ENCODE measurements around the gene MARCHF6. TPM values are rescaled to one million over a fixed set of nuclear protein-coding genes. Genes with fewer than 3 reads are reported as not detected.

Gene MARCHF6
- total RNA-seq, 2 donors from 2014 or later = 140 to 160 TPM

GRCh38 chr5:10320793-10321192 is 32.7 kb upstream of the MARCHF6 start:
- no peak for DNase-seq
- no peak for ATAC-seq
- intact Hi-C loops (cut with DNase I) = no loop called here

DNA sequence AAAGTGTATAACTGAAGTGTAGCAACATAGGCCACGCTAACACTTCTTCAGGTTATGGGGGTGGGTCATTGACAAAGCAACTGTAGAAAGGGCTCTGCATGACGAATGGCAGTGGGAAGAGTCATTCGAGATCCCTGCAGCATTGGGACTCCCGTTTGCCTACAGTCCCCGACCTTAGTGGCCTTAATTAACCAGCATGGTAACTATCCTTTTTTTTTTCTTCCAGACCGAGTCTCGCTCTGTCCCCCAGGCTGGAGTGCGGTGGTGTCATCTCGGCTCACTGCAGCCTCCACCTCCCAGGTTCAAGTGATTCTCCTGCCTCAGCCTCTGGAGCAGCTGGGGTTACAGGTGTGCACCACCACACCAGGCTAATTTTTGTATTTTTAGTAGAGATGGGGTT is 31.6 kb upstream of the MARCHF6 start:
- DNase-seq (no peak), ATAC-seq (no peak)
- intact Hi-C loops (cut with DNase I) = no loop called here

- intact Hi-C loops (cut with DNase I) = no loop called here
- no peak for ATAC-seq
- DNase-seq = no peak
Observed at GRCh38 chr5:10323588-10324488, 29.7 kb upstream of the MARCHF6 start.

- intact Hi-C loops (cut with DNase I) = no loop called here
- no peak for DNase-seq
- no peak for ATAC-seq
Observed at GRCh38 chr5:10324518-10325370, 28.8 kb upstream of the MARCHF6 start.

- DNase-seq (no peak), ATAC-seq (no peak)
- intact Hi-C loops (cut with DNase I) = no loop called here
Observed at GRCh38 chr5:10328323-10328722, 25.2 kb upstream of the MARCHF6 start.

- intact Hi-C loops (cut with DNase I) = no loop called here
- ATAC-seq (no peak), DNase-seq (no peak)
Observed at GRCh38 chr5:10329446-10329819, 24.1 kb upstream of the MARCHF6 start.

DNA sequence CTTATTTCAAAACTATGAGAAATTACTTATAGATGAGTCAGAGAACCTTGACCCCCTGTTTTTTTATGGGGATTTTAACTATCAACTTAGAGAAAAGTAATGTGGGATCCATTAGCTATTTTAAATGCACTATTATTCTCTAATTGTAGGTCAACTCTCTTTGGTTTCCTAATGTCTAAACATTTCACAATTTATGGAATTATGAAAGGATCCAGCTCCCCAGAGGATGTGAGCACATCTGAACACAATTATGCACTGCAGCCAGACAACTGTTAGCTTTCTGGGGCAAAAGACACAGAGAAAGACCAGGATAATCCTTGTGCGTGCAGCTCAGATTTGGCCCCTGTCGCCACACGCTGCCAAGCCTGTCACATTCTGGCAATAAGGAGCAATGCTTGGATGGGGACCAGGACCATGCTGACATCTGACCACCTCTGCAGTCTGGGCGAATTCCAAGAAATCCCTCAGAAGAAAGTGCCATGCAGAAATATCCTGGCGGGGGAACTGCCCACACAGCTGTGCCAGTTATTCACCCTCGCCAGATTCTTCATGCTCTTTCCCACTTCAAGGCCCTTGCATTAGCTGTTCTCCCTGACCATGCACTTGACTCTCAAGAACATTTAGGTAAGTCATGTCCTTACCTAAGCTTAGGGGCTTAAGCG is 23.5 kb upstream of the MARCHF6 start:
- ATAC-seq = peak; percentile 45 to 56
- DNase-seq = peak; percentile 42
- intact Hi-C loops (cut with DNase I) = no loop called here

- peak in 1 of 2 donors; percentile 3 for ATAC-seq
- DNase-seq = no peak
- intact Hi-C loops (cut with DNase I) = no loop called here
Observed at GRCh38 chr5:10330511-10331230, 22.8 kb upstream of the MARCHF6 start.

DNA sequence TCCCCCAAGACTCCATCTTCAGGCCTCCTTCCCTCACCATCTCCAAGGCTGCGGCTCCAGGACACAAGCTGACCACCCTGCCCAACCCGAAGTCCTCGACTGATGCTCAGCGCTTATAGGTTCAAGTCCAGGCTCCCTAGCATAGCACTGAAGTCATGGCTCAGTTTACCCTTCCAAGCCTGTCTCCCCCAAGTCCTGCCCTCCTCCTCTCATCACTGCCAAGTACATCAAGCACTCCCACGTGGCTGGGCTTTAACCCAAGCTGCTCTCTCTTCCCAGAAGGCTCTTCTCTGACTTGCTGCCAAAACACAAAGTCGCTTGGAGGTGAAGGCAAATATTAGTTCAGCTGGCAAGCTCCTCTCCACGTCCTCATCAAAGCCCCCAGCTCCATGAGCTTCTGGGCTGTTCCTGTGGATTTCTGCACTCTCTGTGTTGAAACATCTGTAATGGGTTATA is 22.1 kb upstream of the MARCHF6 start:
- DNase-seq (peak; percentile 74), ATAC-seq (peak; percentile 69 to 80)
- intact Hi-C loops (cut with DNase I) = no loop called here

- intact Hi-C loops (cut with DNase I) = no loop called here
- no peak for ATAC-seq
- no peak for DNase-seq
Observed at GRCh38 chr5:10332301-10332700, 21.2 kb upstream of the MARCHF6 start.

DNA sequence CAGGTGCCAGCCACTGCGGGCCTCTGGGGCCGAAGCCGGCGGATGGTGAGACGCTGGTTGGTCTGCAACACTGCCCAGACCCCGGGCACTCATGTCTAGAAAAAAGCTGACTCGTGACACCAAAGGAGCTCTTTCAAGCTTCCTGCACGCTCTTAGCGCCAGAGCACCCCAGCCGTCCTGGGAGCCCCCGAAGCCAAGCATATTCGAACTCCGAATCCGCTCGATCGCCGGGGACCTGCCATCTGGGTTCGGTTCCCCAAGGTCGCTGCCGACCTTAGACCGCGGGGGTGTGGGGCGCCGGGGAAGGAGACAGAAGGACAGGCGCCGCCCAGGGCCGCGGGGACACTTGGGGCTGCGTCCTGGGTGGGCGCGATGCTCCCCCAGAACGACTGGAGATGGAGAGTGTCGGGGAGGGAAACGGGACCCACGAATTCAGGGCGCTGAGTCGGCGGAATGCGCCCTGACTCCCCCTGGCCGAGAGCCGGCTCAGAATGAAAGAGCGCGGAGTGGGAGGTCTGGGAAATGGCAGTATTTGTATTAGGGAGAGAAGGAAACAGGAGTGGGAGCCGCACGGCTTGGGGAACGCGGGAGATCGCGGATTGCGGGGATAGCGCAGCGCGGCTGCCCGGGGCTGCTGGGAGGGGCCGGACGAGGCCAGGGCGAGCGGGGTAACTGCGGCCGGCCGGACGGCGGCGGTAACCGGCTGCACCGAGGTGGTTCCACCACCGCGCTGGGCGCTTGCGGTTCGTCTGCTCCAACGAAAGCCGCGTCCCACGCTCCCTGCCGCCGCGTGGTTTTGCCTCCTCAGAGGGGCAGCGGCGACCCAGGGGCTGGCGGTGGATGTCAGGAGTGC is 20.1 kb upstream of the MARCHF6 start:
- intact Hi-C loops (cut with DNase I) = no loop called here
- DNase-seq (peak; percentile 57), ATAC-seq (peak; percentile 33 to 71)

GRCh38 chr5:10334831-10335230 is 18.7 kb upstream of the MARCHF6 start:
- intact Hi-C loops (cut with DNase I) = no loop called here
- DNase-seq (no peak), ATAC-seq (no peak)

DNA sequence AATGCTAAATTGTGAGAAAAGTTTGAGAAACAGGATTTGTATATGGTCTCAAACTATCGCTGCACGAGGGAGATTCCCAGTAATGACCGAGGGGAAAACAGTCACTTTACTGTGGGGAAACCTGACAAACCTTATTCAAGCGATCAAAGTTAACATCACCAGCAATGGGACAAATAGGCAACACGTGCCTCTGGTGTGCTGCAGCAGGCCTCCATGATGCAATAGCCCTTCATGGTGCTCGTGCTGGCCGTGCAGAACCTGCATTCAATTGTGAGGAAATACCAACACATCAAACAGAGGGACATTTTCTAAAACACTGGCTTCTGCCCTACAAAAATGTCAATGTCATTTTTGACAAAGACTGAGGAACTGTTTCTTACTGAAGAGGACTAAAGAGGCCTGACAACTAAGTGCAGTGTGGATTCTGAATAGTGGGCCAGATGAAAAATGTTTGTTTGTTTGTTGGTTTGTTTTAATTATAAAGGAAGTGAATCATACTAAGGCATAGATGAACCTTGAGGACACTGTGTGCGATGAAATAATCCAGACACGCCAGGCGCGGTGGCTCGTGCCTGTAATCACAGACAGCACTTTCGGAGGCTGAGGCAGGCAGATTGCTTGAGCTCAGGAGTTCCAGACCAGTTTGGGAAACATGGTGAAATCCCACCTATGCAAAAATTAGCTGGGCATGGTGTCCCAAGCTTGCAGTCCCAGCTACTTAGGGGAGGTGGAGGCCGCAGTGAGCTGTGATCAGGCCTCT is 17.6 kb upstream of the MARCHF6 start:
- intact Hi-C loops (cut with DNase I) = no loop called here
- ATAC-seq = no peak
- DNase-seq = no peak

DNA sequence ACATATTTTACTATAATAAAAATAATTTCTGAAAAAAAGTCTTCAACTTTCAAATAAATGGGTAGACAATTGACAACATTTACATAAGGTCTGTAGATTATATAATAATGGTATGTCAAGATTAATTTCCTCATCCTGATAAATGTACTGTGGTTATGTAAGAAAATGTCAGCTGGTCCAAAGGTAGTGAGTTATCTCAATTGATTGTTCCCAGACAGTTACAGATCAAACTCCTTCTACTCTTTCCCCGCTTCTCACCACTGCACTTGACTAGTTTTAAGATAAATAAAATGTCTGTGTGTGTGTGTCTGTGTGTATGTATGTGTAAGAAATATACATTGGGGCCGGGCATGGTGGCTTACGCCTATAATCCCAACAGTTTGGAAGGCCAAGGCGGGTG is 16.4 kb upstream of the MARCHF6 start:
- ATAC-seq = no peak
- no peak for DNase-seq
- intact Hi-C loops (cut with DNase I) = no loop called here

DNA sequence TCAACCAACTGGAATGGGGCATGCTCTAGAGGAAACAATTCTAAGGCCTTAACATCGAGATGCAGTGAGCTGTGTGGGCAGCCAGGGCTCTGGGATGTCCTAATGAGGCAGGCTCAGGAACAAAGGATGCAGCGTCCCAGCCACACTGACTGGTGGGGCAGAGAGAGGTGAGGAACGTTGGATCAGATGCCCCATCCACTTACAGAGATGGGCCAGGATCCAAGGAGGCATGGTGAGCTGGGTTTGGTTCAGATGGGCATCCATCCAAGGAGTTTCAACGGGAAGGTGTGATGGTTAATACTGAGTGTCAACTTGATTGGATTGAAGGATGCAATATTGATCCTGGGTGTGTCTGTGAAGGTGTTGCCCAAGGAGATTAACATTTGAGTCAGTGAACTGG is 15.5 kb upstream of the MARCHF6 start:
- intact Hi-C loops (cut with DNase I) = no loop called here
- no peak for DNase-seq
- no peak for ATAC-seq

GRCh38 chr5:10338686-10339057 is 14.8 kb upstream of the MARCHF6 start:
- intact Hi-C loops (cut with DNase I) = no loop called here
- DNase-seq (no peak), ATAC-seq (no peak)

GRCh38 chr5:10339058-10339811 is 14.3 kb upstream of the MARCHF6 start:
- intact Hi-C loops (cut with DNase I) = no loop called here
- DNase-seq (no peak), ATAC-seq (no peak)
